GM12874 (cell line): ENCODE data around the gene PFN1.

Experiments used
- TF ChIP-seq, protein P1 (sequence below): IDR thresholded peaks from 2 replicates; pipeline ENCODE4 v1.5.1; 2011; ENCODE audit warnings: low read depth, mild to moderate bottlenecking, control low read depth, low read length, moderate library complexity; ENCODE audit not compliant: insufficient read depth

The PFN1 gene

DNA sequence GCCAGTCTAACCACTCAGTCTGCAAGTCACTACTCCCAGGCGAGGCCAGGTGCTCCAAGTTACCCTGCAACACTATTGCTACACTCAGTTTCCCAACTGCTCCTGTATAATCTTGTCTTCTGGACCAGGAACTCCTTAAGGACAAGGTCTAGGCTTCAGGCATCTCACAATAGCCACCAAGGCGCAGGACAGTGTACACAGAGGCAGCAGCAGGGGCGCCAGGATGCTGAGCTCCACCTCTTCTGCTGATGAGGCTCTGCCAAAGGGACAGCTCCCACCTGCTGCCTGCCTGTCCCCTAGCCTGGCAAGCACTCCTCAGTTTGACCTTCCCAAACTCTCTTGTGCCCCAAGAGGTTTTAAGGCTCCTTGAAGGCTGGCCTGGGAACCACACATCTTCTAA lies 11.9 kb downstream of the PFN1 start:
- TF ChIP-seq, protein P1, sequence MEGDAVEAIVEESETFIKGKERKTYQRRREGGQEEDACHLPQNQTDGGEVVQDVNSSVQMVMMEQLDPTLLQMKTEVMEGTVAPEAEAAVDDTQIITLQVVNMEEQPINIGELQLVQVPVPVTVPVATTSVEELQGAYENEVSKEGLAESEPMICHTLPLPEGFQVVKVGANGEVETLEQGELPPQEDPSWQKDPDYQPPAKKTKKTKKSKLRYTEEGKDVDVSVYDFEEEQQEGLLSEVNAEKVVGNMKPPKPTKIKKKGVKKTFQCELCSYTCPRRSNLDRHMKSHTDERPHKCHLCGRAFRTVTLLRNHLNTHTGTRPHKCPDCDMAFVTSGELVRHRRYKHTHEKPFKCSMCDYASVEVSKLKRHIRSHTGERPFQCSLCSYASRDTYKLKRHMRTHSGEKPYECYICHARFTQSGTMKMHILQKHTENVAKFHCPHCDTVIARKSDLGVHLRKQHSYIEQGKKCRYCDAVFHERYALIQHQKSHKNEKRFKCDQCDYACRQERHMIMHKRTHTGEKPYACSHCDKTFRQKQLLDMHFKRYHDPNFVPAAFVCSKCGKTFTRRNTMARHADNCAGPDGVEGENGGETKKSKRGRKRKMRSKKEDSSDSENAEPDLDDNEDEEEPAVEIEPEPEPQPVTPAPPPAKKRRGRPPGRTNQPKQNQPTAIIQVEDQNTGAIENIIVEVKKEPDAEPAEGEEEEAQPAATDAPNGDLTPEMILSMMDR = no peak

DNA sequence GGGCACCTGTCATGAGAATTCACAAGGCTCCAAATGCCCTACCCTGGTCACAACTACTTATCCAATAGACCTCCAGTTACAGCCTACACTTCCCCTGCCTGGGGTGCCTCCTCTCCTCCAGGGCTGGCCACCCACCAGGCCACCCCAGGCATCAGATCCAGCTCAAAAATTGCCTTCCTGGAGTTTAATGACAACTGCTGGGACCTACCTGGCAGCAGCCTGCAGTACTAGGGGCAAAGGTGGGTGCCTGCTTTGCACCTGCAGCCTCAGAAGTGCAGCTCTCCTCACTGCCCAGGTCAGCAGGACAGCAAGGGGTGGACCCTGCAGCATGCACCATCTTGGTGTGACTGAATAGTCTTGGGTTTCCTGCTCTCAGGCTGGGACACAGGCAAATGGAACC lies 12.7 kb downstream of the PFN1 start:
- TF ChIP-seq, protein P1 = no peak

GRCh38 chr17:4934173-4934979 lies 14.0 kb downstream of the PFN1 start:
- TF ChIP-seq, protein P1 = peak; percentile 38

DNA sequence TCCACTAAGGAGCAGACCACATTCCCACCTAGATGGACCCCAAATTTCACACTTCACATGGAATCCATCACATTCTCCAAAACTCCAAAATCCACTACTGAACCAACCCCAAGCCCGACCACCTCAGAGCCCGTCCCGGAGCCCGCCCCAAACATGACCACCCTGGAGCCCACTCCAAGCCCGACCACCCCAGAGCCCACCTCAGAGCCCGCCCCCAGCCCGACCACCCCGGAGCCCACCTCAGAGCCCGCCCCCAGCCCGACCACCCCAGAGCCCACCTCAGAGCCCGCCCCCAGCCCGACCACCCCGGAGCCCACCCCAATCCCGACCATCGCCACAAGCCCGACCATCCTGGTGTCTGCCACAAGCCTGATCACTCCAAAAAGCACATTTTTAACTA lies 14.7 kb downstream of the PFN1 start:
- TF ChIP-seq, protein P1 = no peak

- TF ChIP-seq, protein P1 = no peak
These were observed 15.6 kb downstream of the PFN1 start for GRCh38 chr17:4932756-4933155.

- TF ChIP-seq, protein P1 = no peak
These were observed 16.4 kb downstream of the PFN1 start, which contains the start of gene GP1BA for GRCh38 chr17:4931963-4932362. Gene GP1BA, plus strand, starts transcription at chr17:4932277. Its CDS starts 328 bp downstream, at chr17:4932605.

GRCh38 chr17:4928881-4929280 lies 19.4 kb downstream of the PFN1 start:
- TF ChIP-seq, protein P1 = no peak
